SU-DHL-6 (cell line): ENCODE data around the gene TTLL9.

Source experiments
- CTCF ChIP-seq: fragments of 200-600 bp; sonication (generic); IDR thresholded peaks from one replicate; pipeline ENCODE4 v1.5.1; 2017; ENCODE audit warnings: antibody characterized with exemption, mild to moderate bottlenecking, low read length, moderate library complexity; ENCODE audit not compliant: insufficient read depth, poor library complexity, severe bottlenecking
- EZH2phosphoT487 ChIP-seq: fragments of 200-600 bp; sonication (generic), shearing (Covaris generic); conservative IDR thresholded peaks from 2 replicates; pipeline ENCODE4 v1.6.1; 2018; ENCODE audit warnings: mild to moderate bottlenecking, antibody characterized with exemption, low read length, moderate library complexity, mixed read lengths

GRCh38 chr20:31858760-31859083, 11.7 kb upstream of the TTLL9 start:
- TF ChIP-seq CTCF (no peak), EZH2phosphoT487 (no peak)
